HG03469 (cell line): ENCODE measurements around the gene HIGD2B.
"Not testable (repeated sequence)": the region's sequence is repeated elsewhere in the genome, so short reads cannot be mapped to it uniquely, and the experiment has no call there.

Experiments used
- ATAC-seq: cut with Tn5 transposase; IDR thresholded peaks from one replicate; pipeline ENCODE4 v1.9.1; 2021; ENCODE audit warnings: mild to moderate bottlenecking, moderate library complexity, moderate number of reproducible peaks; ENCODE audit not compliant: unreplicated experiment

HIGD2B gene

DNA sequence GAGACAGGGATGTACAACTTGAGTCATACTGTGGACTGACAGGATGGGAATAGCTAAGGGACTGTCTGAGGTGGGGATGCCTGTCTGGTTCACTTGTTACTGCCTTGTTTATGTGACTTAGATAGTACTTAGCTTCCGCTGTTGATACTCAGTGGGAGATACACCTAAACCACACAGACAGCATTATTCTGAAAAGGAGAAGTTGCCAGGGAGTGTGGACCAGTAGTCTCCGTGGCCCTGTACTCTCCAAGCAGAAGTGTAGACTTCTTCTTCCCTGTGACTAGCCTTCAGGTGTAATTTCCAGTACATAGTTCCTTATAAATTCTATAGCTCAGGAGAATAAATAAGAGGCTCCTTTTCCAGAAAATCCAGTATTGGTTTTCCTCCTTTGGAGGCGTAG, 5.1 kb downstream of the HIGD2B start:
- ATAC-seq, result no peak

DNA sequence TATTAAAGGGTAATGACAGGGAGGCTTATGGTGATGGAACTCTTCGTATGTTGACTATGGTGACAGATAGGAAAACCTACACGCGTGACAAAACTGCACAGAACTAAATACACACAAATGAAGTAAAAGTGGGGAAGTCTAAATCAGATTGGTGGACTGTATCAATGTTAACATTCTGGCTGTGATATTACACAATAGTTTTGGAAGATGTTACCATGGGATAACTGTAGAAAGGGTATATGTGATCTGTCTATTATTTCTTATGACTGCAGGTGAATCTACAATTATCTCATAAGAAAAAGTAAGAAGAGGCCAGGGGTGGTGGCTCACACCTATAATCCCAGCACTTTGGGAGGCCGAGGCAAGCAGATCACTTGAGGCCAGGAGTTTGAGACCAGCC, 9.1 kb downstream of the HIGD2B start:
- no peak for ATAC-seq

DNA sequence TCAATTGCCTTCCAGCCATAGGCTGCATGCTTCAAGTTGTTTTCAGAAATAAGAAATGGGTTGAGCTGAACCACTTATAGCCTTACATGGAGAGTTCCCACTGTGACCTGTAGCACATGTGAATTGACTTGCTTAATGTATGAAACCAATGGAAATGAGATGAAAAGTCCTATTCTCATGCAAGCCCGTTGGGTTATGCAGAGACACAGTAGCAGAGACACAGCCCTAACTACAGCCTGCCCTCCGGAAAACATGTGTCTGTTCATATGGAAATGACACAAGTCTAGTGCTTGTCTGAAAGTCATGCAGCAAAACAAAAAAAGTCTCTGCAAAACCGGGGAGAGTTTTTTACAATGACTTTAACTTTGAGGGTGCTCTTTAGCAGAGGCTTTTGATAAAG, 14.5 kb downstream of the HIGD2B start:
- no peak for ATAC-seq

DNA sequence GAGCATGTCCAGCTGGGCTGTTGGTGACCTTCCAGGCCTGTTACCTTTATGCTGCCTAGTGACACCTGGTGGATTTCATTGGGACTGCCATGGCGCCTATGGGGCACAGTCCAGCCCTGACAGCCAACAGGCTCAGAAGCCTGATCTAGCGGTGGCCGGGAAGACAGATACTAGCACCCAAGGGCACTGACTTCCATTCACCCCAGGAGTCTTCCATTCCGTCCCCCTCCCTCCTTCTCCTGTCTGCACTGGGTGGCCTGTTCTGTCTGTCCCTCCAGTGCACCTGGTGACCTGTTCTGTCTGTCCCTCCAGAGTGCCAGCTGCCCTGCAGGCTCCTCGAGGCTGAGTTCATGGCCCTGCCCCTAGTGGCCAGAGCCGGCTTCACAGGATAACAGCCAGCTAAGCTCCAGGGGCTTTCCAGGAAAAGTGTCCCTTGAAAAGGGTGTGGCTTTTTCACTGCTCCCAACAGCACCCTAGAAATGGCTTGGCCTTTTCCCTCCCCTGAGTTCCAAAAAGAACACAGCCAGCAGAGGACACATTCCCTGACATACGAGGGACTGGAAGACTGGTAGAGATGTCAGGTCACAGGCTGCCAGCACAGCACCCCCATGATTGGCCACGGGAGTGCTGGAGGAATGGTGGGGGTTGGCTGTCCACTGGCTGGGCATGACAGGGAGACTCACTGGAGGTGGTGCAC, 15.2 kb downstream of the HIGD2B start:
- ATAC-seq, result not testable (repeated sequence)

DNA sequence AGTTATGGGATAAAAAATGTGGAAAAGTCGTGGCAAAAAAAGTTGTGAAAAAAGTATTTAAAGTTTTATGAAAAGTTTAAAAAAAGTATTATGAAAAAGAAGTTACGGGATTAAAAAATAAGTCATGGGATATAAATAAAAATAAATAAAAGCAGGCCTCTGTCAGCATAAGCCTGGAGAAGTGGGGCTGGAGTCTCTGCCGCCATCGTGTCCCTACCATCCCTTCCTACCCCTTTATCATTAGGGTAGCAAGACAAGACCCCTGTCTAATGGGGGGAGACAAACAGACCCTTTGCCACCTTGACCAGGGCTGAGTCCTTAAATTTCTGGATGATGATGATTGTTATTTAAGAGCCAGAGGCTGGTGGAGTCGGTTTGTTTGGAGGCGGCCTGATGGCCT, 16.2 kb downstream of the HIGD2B start:
- not testable (repeated sequence) for ATAC-seq

DNA sequence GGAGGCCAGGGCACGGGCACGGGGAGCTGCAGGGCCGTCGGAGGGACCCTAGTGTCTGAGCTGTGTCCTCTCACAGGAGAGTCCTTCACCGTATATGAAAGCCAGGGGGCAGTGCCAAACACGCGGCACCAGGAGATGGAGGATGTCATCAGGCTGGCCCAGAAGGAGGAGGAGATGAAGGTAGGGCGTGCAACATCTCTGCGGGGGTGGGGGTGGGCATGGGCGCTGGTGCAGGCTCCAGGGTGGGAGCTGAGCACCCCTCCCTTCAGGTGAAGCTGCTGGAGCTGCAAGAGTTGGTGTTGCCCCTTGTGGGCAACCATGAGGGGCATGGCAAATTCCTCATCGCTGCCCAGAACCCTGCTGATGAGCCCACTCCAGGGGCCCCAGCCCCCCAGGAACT, 20.3 kb downstream of the HIGD2B start:
- ATAC-seq, result not testable (repeated sequence)

DNA sequence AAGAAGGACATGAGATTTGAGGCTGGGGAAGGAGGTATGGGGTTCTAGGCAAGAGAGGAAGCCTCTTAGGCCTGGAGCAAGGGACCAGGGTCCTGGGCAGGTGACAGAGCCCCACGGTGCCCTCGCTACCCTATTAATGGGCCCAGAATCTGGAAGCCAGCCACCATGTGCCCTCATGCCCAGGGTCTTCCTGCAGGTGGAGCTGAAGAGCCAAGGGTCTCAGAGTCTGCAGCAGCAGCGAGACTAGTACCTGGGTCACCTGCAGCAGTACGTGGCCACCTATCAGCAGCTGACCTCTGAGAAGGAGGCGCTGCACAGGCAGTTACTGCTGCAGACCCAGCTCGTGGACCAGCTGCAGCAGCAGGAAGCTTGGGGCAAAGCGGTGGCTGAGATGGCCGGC, 22.1 kb downstream of the HIGD2B start:
- ATAC-seq, result not testable (repeated sequence)

DNA sequence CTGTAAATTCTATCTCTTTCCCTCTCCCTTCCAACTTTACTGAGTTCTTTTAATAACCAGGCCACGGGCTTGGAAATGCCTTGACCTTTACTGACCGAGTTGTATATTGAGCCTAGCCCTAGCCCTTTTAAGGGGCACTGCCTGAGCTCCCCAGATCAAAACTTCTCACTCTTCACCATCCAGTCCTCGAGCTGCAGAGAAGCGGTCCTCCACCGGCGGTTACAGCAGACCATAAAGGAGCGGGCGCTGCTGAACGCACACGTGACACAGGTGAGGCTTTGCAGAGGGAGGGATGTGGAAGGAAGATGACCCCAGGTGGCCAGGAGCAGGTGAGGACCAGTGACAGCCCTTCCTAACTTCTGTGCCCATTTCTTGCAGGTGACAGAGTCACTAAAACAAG, 24.9 kb downstream of the HIGD2B start:
- not testable (repeated sequence) for ATAC-seq

DNA sequence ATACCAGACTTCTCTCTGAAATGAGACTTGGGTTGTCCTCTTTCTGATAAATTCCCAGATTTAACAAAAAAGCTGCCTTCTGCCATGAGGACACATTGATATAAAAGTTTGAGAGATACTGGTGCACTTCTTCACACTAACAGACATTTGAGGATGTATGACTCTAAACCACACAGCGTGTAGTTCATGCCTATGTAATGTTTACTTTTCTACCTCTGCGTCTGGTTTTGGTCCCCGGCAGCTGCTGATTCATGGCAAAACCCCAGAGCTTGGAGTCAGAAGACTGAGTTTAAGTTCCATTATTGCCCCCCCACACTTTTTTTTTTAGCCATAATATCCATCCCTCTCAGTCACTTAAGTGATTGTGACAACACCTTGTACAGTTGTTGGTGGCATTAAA, 30.0 kb downstream of the HIGD2B start:
- ATAC-seq, result not testable (repeated sequence)

DNA sequence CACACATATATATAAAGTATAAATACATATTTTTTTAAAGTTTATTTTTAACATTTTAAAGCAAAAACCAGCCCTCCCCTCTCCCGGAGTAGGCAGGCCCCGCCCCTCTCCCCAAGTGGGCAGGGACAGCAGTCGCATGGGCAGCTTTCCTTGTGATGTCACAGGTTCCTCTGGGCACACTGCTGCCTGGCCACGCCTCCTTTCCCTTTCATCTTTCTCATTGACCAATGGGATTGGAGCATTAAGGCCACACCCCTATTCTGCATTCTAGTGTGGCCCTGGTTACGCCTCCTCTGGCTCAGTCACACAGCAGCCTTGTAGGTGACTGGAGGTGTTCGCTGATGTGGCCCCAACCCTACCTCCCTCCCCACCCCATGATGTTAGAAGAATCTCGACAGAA, 31.6 kb downstream of the HIGD2B start, which contains the start of gene GOLGA6B:
TSS of gene GOLGA6B (plus strand) at position 301 of the 400 bp plus-strand sequence. CDS start at position 342, 41 bp downstream.
- ATAC-seq, result not testable (repeated sequence)

DNA sequence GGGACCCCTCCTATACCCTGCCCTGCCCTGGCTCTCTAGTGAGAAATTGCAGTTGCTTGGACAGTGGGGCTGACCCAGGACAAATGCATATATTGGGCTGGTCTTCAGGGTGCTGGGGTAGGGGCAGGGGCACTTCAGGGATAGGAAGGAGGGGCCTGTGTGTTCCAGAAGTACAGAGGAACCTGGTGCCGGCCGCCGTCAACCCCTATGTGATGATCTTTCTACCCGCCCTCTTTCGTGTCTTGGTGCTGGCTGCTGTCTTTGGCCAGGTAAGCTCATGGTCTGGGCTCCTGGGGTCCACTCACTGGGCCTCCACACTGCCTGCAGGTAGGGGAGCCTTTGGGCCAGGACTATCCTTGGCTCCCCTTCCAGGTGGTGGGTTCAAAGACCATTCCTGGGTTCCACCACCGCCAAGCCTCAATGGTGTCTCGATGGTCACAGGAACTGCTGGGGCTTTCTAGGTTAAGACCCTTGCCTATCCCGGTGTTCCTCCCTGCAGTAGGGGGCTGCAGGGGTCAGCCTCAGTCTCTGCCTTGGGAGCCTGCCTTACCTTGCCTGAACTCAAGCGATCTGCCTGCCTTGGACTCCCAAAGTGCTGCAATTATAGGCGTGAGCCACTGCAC, 37.2 kb downstream of the HIGD2B start:
- ATAC-seq, result not testable (repeated sequence)

DNA sequence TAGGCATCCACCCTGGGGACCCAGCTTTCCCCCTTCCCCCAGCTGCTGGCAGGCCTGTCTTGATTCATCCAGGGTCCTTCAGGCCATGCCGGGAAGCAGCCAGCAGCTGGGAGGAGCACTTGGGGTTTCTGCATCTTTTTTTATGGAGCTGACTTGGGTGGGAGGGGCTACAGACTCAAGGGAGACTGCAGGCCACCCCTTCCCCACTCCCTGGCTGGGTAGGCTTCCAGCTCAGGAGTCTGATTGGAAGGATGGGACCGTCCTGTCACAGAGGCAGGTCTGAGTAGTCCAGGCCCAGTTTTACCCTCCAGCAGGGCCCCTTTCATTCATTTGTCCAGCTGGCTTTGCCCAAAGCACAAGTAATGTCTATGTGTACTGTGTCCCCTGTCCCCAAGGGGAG, 43.7 kb downstream of the HIGD2B start:
- ATAC-seq, result not testable (repeated sequence)

DNA sequence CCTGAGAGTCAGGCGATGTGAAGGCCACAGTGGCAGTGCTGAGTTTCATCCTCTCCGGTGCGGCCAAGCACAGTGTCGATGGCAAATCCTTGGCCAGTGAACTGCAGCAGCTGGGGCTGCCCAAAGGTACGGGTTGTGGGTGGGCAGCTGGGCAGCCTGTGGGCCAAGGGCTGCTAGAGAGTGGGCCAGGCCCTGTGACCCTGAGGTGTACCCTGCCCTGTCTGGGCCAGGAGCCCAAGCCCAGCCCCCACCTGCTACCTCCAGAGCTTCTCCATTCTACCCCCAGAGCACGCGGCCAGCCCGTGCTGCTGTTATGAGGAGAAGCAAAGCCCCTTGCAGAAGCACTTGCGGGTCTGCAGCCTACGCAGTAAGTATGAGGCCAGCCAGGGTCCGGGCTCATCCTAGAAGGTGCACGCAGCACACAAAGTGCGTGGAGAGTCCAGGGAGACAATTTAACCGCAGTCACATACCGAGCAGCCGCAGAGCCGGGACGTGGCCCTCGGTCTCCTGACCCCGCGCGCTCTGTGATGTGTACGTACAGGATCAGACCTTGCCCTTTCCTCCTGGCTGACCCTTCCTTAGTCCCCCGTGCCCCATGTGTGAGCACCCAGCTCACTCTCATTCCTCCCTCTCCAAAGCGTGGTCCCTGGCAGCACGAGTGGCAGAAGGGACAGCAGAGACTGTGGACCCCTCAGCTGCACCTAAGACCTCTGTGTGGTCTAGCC, 46.1 kb downstream of the HIGD2B start:
- not testable (repeated sequence) for ATAC-seq

DNA sequence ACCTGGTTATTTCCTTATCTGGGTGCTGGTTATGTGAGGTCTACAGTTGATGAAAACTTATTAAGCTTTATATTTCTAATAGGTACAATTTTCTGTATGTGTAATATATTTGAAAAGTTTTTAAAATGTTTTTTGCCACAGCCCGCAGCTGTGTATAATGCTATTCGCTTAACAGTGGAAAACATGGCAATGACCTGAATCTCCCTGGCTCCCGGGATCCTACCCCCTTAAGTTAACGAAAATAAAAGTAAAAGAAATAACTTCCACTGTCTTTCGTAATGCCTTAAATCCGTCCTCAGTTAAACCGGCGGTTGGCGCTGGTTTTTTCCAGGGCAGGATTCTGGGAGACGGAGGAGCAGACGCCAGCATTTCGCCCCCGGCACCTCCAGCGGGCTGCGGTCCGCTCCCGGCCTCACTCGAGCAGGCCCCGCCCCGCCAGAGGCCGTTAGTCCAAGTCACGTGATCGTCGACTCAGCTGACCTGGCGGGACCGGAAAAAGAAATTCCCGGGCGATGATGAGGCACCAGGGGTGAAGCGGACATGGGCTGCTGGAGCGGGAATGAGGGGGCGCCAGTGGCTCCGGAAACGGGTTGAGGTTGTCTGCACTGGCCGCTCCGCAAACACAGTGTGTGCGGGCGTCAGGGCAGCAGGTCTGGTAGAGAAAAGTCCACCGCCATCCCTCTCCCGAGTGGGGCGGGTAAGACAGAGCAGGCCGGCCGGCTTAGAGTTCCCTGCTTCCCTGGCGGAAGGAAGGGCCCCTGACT, 49.3 kb downstream of the HIGD2B start:
- ATAC-seq, result not testable (repeated sequence)

GRCh38 chr15:72629068-72629570, 56.9 kb downstream of the HIGD2B start:
- not testable (repeated sequence) for ATAC-seq

DNA sequence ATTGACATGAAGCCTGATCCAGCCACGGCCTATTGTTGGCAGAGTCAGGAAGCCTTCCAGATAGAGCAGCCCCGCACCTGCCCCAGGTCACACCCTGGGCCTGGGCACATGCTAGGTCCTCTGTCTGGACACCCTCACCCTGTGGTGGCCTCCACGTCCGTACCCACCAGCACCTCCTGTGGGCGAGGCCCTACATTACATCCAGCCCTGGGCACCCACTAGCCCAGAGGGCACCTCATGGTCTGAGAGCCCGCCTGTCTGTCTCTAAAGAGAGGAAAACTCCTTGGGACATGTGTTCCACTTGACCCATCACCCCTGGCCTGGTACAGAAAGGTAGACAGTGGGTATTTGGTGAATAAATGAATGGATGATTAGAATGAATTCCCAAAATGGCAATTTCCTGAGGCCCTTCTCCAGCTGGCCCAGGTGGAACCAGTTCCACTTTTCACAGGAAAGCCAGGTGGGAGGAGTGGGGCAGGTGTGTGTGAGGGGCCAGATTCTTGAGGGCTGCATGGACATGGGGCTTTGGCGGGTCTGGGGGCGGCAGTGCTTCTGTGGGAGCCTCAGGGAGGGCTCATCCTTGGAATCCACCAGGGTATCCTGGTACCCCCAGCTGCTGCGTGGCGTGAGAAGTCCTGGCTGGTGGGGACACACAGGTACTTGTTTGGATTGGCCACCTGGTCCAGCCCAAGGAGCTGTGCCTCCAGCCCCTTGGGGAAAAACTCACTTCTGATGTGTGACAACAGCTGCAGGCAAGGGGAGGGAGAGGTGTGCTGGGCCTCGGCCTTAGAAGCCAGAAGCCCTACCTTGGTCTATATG, 57.5 kb downstream of the HIGD2B start:
- ATAC-seq, result not testable (repeated sequence)

GRCh38 chr15:72626153-72626552, 59.8 kb downstream of the HIGD2B start:
- ATAC-seq, result not testable (repeated sequence)
